GM18502 (cell line): ENCODE data around the gene RFX3.

ENCODE experiments used
- ATAC-seq: cut with Tn5 transposase; IDR thresholded peaks from one replicate; pipeline ENCODE4 v1.9.1; 2021; ENCODE audit warnings: mild to moderate bottlenecking; ENCODE audit not compliant: unreplicated experiment, poor library complexity

RFX3 gene

DNA sequence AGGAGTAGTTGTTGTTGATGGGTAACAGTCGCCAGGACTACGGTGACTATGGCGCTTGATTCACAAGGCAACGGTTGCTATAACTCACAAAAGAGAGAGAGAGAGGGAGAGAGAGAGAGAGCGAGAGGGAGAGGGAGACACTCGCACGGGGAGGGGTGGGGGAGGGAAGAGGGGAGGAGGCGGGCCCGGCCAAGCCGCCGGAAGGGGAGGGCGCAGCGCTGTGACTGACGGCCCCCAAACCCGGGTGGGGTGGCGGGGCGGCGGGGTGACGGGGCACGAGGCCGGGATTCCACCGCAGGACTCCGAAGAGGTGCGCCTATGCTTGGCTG is at the start of gene RFX3:
Gene RFX3, minus strand, starts transcription at position 166 of the 329 bp plus-strand sequence. CDS start 130,413 bp downstream, outside the sequence.
- peak; percentile 51 for ATAC-seq

- ATAC-seq = no peak
Observed at GRCh38 chr9:3571500-3571899, 45.7 kb upstream of the RFX3 start.

DNA sequence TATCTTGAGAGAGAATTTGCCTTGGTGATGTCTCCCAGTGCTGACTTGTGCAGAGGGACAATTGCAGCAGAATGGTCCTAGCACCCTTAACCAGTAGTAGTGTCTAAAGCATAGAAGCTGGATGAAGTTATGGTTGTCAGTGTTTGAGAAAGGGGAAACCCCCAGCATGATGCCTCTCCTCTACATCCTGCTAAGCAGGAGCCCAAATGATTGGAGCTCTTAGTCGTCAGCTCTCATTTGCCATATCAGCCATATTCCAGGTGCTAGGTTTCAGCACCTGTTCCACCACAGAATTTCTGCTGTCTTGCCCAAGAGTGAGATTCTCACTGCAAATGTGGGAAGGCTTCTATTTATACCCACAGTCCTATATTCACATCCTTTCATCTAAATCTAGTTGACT is 43.7 kb upstream of the RFX3 start:
- no peak for ATAC-seq

DNA sequence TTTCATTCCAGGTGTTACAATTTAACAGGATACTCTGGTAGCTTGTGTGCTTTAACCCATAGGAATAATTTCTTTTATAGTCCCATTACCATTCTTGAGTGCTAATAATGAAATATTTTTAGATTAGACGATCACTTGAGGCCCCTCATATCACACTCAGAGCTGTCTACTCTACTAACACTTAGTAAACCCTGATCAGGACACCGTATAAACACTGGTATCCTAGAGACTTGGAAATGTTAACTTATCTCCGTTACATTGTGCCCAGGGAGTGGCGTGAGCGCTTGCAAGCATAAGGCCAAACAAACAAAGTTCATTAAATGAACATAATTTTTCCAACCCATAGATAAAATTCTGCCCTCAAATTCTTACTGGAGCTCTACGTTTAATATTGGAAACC is 42.2 kb upstream of the RFX3 start:
- ATAC-seq = no peak

DNA sequence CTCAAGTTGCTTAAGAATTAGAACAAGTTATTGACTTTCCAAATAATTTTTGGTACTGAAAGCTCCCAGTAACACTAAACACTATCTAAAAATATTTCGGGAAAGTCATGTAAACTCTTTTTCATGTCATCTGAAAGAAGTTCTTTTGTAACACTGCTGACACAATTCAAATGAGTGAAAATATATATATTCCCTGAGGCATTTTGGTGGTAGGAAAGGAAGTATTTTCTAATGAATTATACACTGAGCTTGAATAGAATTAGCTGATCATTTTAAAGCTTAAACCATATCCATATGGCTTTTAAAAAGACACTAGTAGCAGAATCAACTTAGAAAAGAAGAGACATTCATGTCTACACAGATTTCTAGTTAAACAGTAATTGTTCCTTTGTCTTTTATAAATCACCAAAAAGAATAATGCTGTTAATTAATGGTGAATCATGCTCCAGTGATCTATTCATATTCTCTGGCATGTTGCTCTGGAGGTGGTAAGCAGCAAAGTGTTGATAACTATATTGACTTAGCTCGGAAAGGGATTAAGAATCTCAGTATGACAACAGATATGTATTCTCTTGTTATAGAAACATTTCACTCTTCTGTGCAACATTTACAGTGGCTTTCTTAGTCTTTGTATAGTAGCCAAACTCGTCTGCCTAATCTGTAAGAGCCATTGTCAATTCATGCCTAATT is 27.4 kb upstream of the RFX3 start:
- ATAC-seq = no peak

GRCh38 chr9:3549225-3549624 is 23.4 kb upstream of the RFX3 start:
- ATAC-seq = no peak

GRCh38 chr9:3548648-3549047 is 22.8 kb upstream of the RFX3 start:
- no peak for ATAC-seq

- ATAC-seq = no peak
Observed at GRCh38 chr9:3541206-3541605, 15.4 kb upstream of the RFX3 start.

DNA sequence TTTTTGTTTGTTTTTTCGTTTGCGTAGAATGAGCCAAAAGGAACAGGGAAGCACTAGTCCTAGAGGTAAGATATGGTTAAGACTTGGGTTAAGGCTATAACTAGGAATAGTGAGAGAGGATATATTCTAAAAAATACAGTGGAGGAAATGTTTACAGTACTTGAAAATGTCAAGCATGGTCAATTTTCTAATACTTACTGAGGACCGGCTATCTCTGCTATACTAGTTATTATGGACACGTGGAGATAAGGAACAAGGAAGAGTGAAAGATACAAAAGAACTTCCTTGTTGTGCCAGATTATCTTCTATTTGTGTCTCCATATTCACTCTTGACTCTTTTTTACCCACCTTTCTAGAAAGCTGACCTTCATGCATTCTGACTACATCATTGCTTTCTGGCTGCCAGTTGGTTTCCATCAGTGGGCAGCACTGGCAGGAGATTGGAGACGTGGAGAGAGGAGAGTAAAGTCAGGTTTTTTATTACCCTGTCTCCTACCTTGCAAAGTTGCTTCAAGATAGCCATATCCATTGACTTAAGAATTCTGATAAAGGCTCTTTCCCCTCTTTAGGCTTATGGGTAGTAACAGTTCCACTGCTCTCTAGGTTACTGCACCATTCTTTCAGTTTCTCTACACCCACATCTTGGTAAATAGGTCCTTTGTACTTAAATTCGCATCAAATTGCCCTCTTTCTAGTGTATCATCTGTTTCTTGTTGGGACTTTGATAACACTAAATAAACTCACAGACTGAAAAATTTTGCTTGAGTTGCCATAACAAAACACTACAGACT is 9.0 kb upstream of the RFX3 start:
- no peak for ATAC-seq

DNA sequence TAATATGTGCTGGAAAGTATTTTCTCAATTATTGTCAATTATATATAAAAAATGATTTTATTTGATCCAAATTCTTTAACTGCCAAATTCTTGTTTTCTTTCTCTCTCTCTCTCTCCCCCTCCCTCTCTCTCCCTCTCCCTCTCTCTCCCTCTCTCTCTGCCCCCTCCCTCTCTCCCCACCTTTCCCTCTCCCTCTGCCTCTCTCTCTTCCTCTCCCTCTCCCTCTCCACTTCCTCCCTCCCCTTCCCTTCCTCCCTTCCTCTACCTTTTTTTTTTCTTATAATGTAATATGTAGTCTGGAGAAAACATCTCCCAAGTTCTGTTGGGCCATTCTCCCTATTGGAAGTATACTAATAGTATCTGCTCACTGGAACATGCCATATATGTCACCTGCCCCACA is 6.4 kb upstream of the RFX3 start:
- ATAC-seq = no peak

DNA sequence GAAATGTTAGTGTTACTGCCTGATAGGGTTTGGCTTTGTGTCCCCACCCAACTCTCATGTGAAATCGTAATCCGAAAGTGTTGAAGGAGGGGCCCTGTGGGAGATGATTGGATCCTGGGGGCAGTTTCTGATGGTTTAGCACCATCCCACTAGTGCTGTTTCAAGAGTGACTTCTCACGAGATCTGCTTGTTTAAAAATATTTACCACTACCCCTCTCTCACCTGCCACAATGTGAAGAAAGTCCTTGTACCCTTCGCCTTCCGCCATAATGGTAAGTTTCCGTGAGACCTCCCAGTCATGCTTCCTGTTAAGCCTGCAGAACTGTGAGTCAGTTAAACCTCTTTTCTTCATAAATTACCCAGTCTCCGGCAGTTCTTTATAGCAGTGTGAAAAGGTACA is 2.6 kb upstream of the RFX3 start:
- peak; percentile 19 for ATAC-seq

GRCh38 chr9:3526997-3527940 is 1.5 kb upstream of the RFX3 start:
- peak; percentile 7 for ATAC-seq

DNA sequence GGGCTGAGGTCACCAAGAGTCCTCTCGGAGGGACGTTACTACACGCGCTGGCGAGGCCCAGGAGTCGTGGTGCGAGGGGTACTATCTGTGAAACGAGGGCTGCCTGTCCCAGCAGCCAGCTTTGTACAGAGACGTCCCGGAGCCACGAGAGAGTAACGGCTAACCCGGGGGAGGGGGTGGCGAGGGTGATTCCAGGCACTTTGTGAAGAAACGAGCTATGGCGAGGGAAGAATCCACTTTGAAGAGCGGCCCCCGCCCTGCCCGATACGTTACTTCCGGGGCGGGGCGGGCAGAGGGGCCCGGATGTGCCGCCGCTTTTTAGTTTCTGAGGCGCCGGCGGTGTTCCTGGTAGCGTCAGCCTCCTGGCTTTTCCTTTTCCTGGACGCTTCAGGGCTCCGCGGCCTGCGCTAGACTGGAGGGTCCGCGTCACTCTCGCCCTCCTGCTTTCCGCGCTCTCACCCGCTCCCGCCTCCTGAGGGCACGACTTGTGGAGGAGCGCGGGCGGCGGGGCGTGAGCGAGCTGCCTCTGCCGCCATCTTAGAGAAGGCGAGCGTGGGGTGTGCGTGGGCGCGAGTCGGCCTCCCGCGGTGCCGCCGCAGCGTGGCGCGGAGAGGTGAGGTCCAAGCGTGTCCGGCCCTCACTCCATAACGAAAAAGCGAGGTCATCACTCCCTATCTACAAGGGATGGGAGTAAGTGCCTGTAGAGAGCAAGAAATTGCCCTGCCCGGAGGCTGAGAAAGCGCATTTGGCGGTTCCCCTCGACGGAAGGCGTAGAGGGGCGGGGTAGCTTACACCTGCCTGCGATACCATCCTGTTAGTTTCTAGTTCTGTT is 580 bp upstream of the RFX3 start:
- peak; percentile 64 for ATAC-seq

- no peak for ATAC-seq
Observed at GRCh38 chr9:3525096-3525835, 535 bp downstream of the RFX3 start.

- ATAC-seq = no peak
Observed at GRCh38 chr9:3521966-3522365, 3.8 kb downstream of the RFX3 start.

- ATAC-seq = no peak
Observed at GRCh38 chr9:3520564-3520963, 5.2 kb downstream of the RFX3 start.

GRCh38 chr9:3517377-3518048 is 8.3 kb downstream of the RFX3 start:
- no peak for ATAC-seq

GRCh38 chr9:3516667-3517330 is 9.0 kb downstream of the RFX3 start:
- ATAC-seq = no peak
